Stimulated activated CD4-positive, alpha-beta T cell treated with anti-CD3 and anti-CD28 coated beads, Interleukin-1b, Interleukin-23, amount 100 ng/mL, for 4 hours (primary cell): ENCODE measurements around the gene NPEPPS.
"Not testable (repeated sequence)": the region's sequence is repeated elsewhere in the genome, so short reads cannot be mapped to it uniquely, and the experiment has no call there.

ENCODE experiments used
- DNase-seq, 2 donors: peaks; one replicate each; pipeline ENCODE4 v3.0.0-alpha.2; 2020; ENCODE audit warnings: low read depth in 2 of 2

The NPEPPS gene

DNA sequence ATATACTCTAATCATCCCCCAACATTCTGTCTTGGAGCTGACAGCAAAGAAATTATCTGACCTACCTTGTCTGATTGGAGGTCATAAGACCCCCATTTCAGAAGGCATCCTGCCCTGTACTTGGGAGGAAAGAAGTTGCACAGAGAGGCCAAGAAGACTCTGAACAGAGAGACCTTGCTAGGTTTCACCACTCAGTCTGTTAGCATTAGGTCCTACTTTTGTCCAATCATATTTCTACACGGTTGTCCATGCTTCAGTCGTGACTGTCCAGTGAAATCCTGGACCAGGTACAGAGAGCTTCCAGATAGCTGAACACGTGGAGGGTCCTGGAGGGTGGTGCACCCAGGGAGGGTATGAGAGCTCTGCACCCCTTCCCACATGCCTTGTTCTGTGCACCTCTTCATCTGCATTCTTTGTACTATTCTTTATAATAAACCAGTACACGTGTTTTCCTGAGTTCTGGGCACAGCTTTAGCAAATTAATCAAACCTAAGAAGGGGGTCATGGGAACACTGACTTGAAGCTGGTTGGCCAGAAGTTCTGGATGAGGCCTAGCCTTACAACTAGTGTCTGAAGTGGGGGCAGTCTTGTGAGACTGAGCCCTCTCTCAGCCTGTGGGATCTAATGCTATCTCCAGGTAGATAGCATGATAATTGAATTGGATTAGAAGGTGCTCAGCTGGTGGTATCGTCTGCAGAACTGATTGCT lies 30.9 kb downstream of the NPEPPS start:
- not testable (repeated sequence) for DNase-seq

DNA sequence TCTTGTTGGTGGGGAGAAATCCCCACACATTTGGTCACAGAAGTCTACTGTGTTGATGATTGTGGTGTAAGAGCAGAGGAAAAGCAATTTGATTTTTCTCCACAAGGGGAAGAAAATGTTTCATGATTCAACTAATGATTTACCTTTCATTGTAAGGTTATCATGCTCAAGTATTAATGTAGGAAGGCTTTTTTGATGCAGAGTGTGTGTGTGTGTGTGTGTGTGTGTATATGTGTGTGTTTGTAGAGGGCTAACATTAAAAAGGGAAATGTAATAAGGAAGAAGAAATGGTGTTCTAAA lies 31.4 kb downstream of the NPEPPS start:
- not testable (repeated sequence) for DNase-seq

DNA sequence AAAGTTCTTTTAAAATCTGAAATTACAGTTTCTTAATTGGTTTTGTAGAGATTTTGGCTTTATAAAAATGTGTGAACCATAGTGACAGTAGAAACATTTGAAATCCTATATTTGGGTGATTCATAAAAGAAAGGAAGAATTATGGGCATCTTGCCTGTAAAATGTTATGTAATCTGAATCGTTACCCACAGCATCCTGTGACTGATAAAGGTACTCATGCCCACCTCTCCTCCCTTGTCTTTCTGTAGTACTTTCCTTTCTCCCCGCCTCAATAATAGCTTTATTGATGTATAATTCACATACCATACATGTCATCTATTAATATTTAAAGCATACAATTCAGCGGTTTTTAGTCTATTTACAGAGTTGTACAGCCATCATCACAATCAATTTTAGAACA lies 36.4 kb downstream of the NPEPPS start:
- not testable (repeated sequence) for DNase-seq

DNA sequence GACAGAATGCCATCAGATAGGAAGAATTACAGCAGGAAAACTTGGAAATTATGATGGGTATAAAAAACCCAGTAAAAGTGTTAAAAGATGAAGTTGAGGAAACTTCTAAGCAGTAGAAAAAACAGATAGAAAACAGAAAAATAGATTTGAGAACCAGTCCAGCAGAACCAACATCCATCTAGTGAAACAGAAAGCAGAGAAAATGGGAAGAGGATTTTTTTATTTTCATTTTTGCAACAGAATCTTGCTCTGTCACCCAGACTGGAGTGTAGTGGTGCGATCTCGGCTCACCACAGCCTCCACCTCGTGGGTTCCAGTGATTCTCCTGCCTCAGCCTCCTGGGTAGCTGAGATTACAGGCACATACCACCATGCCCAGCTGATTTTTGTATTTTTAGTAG lies 41.7 kb downstream of the NPEPPS start:
- DNase-seq, result not testable (repeated sequence)

DNA sequence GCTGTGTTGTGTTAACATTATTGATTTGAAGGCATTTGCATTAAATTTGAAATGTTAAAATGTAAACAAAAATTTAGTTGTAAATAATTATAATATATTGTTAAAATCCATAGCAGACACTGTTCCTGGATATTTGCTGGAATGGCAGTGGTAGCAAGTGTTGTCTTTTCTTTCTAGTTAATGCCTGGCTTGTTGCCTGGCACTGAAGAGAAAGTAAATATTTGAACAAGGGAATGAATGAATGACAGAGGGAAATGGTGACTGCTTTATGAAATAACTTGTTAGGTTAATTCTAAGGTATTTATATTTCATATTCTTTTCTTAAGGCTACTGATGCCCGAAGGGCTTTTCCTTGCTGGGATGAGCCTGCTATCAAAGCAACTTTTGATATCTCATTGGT lies 51.5 kb downstream of the NPEPPS start:
- DNase-seq, result not testable (repeated sequence)

DNA sequence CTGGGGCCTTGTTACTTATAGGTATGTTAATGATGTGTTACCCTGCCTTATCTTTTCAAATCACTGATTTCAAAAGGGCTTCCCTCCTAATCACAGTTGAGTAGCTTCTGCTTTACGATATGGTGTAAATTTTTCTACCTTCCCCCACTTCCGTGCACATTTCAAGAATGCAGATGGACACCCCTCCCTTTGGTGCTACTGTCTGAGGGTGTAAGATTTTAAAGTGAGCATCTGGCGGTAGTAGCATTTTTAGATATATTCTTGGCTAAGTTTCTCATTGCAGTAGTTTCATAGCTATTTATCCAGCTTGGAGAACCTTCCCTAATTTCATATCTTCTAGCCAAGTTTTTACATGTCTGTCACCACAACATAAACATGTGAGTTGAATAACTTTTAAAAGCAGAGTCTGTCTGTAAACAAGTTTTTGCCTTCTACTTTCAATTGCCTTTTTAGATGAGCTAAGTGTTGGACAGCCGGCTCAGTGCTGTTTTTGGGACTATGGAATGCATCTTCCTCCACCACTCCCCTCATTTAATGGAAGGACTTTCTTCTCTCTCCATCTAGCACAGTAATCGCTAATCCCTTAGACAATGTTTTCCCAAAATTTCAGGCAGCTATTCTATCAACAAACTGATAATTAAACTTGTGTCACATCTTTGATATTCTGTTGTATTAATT lies 55.6 kb downstream of the NPEPPS start:
- DNase-seq, result not testable (repeated sequence)

DNA sequence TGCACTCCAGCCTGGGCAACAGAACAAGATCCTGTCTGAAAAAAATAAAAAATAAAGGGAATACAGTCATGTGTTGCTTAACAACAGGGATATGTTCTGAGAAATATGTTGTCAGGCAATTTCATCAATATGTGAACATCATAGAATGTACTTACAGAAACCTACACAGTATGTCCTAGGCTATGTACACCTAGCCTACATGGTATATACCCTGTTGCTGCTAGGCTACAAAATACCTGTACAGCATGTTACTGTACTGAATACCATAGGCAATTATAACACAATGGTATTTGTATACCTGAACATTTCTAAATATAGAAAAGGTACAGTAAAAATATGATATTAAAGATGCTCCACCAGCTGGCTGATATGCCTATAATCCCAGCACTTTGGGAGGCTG lies 62.6 kb downstream of the NPEPPS start:
- not testable (repeated sequence) for DNase-seq

DNA sequence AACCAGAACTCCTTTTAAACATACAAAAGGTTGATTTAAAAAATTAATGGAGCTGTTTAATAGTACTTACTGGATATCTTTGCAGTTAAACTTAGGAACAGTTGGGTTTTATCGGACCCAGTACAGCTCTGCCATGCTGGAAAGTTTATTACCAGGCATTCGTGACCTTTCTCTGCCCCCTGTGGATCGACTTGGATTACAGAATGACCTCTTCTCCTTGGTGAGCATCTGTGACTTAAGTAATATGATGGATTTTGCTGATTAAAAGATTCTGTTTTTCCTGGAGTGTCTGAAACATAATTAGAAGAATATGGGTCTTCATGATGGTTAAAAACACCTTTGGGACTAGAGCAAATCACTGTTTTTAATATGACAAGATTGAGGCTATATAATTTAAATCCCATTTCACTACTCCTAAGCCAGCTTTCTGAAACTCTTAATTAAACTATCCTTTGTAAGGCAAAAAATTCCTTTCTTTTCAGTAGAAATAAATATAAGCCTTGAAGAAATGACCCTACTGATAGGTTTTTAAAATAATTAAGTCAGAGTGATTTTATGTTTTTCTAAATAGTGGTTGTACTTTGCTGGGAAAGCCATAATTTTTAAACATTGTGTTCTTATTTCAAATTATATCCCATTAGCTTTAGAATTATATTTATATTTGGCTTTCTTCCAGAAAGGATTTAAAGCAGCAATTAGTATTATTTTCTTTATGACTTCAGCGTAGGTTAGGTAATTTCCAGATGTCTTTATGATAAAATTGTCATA lies 73.1 kb downstream of the NPEPPS start:
- DNase-seq, result no peak

DNA sequence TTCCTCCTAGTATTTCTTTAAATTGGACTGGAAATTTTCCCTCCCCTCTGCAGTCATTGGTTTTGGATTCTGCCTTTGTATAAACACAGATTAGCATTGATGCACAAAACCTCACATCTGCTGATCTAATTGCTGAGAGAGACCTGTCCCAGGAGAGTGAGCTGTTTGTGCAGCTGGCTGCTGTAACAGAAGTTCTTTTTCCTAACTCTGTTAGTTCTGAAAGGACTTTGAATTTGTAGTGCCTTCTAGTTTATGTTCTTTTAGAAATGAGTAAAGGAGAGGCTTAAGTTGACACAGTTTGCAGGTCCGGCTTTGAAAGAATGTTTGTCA lies 73.7 kb downstream of the NPEPPS start:
- no peak for DNase-seq

DNA sequence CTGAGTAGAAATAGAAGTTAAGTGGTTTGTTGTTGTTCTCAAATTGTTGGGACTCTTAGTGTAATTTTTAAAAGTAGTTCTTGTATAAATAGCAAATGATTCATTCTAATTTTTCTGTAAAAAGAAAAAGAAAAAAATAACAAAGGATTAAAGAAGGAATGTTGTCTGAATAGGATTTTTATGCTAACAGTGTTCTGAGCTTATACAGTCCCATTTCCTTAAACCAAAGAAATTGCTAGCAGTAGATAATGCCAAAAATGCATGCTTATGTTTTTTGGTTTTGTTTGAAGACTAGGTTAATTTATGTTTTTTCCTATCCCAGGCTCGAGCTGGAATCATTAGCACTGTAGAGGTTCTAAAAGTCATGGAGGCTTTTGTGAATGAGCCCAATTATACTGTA lies 74.1 kb downstream of the NPEPPS start:
- no peak for DNase-seq

DNA sequence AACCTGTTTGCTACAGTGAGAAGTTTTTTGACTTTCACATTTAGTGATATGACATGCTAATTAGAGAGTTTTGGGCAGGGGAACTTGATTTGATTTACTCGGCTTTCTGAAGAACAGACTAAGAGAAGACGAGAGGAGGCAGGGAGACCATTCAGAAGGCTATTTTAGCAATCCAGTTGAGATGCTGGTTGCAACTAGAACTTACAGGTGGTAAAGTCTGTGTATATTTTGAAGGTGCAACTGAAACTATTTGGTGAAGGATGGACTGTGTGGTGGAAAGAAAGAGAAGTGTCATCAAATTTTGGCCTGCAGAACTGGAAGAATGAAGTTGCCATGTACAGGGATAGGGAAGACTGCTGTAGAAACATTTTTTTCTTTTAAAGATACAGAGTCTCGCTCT lies 76.6 kb downstream of the NPEPPS start:
- no peak for DNase-seq

DNA sequence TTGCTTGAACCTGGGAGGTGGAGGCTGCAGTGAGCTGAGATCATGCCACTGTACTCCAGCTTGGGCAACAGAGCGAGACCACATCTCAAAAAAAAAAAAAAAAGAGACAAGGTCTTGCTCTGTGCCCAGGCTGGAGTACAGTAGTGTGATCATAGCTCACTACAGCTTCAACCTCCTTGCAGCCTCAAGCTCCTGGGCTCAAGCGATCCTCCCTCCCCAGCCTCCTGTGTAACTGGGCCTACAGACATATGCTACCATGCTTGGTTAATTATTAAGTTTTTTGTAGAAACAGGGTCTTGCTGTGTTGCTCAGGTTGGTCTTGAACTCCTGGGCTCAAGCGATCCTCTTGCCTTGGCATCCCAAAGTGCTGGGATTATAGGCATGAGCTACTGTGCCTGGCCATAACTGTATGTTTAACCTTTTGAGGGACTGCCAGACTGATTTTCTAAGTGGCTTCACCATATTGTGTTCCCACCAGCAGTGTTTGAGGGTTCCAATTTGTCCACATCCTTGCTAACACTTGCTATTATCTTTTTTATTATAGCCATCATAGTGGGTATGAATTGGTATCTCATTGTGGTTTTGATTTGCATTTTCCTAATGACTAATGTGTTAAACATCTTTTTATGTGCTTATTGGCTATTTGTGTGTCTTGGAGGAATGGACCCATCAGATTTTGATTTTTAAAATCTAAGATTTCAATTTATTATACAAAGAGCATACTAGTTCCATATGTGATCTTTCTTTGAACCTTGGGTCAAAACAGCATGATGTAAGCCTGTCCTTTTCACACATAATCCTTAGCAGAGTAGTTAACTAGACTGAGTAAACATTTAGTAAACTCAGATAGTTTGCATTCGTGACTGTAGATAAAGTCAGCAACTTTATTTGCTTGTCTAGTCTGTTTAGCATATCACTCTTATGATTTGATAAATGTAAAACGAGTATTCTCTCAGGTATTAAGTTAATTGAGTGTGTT lies 80.8 kb downstream of the NPEPPS start:
- DNase-seq, result no peak

DNA sequence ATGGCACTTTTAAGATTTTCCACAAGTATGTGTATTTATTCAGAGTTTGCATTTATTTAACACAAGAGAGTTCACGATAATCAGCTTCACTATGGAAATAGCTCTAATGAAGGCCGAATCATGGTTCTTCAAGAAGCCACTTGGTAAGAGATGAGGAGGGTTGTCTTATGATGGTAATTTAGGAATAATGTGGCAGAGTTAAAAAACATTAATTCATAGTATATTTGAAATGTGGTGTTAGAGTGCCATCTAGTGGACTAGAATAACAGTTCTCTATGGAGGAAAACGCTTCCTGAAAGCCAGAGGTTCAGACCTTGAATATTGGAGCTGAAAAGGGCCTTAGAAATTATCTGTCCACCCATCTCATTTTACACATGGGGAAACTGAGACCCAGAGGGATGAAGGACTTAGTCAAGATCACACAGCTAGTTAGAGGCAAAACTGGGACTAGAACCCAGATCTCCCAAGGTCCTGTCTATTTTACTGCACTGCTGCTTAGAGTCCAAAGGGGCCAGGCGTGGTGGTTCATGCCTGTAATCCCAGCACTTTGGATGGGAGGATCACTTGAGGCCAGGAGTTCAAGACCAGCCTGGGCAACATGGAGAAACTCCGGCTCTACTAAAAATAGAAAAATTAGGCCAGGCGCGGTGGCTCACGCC lies 85.0 kb downstream of the NPEPPS start:
- no peak for DNase-seq

DNA sequence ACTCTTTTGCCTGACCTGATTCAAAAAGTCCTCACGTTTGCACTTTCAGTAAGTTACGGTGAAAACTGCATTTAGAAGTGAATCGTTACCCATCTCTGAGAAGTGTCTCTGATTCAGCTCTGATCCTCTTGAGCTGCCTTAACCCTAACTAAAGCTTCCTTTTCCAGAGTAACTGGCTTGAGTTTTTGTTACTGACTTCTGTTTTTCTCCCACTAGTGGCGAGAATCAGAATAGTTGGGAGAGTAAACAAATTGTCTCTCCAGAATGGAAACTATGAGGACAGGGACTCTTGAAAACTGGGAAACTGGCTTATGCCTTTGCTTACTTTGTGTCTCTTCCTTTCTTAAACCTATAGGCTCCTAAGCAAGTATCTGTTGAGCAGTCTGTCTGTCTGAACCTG lies 87.5 kb downstream of the NPEPPS start:
- no peak for DNase-seq

DNA sequence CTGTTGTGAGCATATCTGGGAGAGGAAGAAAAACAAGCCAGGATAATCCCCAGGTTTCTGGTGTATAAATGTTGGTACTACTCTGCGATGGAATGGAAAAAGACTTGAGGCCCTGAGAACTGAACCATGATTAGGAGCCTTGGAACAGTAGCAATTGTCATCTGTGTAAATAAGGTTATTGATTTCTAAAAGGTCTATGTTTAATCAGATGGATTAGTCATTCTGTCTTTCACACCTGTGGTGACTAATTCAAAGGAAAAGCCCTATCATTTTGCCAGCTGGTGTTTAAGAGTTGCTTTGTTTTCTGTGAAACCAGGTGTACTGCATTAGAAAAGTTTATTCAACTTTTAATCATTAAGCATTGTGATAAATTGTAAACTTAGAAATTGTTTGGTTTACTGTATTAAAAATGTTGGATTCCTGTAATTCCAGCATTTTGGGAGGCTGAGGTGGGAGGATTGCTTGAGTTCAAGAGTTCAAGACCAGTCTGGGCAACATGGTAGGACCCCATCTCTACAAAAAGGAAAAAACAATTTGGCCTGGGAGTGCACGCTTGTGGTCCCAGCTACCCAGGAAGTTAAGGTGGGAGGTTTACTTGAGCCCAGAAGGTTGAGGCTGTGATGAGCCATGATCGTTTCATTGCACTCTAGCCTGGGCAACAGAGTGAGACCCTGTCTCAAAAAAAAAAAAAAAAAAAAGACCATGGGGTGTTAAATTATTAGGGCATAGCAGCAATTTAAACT lies 89.8 kb downstream of the NPEPPS start:
- DNase-seq, result no peak

DNA sequence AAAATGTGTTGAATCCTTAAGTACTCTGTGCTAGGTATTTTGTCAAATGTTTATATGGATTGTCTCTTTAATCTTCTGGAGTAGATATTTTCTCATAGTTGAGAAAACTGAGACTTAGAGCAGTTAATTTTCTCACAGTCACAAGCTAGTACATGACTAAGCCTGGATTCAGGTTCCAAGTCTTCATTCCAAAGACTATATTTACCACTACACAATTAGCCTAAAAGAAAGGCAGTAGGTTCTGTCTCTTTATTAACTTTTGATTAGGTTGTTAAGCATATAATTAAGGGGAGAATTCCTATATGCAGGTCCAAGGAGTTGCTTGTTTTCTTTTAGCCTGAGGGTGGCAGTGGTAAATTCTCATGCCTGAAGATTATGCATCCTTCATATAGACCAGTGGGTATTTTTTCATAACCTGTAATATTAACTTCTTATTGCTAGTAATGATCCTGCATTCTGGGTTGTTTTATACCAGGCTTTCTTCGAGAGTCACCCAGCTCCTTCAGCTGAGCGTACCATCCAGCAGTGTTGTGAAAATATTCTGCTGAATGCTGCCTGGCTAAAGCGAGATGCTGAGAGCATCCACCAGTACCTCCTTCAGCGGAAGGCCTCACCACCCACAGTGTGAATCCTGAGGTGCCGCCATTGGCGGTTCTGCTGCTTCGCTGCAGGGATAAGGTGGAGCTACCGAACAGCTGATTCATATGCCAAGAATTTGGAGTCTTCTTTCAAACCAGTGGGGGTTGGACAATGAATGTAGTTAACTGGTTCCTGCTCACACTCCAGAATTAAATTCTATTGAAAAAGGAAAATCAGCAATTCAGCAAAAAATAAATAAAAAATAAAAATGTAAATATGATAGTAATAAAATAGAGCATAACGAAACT lies 90.6 kb downstream of the NPEPPS start:
- no peak for DNase-seq

DNA sequence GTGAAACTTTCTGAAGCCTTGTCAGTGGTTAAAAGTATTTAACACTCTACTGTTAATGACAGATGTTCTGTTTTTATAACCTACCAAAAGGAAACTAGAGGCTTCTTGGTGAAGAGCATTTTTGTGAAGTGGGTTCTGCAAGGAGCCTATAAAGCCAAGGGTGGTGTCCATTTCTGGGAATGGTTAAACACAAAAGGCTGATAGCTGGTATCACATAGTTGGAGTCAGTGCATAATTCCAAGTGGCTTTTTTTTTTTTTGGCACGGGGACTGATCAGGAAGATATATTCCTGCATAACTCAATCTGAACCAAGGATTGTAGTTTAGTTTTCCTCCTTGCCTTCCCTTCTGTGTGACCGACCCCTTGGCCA lies 91.3 kb downstream of the NPEPPS start:
- DNase-seq, result no peak

DNA sequence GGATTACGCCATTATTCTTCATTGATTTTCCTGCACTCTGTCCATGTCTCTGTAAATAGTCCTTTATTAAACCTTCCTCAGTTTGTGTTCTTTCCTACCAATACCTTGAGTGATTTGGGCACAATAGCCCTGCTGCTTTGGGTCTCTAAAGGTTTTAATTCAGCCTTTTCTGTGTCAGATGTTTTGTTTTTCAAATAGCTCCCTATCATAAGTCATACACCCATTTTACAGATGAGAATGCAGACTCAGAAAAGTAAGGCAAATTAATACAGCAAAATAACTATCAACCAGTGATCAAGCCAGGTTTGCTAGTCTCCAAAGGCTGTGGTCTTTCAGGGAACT lies 93.8 kb downstream of the NPEPPS start:
- no peak for DNase-seq

DNA sequence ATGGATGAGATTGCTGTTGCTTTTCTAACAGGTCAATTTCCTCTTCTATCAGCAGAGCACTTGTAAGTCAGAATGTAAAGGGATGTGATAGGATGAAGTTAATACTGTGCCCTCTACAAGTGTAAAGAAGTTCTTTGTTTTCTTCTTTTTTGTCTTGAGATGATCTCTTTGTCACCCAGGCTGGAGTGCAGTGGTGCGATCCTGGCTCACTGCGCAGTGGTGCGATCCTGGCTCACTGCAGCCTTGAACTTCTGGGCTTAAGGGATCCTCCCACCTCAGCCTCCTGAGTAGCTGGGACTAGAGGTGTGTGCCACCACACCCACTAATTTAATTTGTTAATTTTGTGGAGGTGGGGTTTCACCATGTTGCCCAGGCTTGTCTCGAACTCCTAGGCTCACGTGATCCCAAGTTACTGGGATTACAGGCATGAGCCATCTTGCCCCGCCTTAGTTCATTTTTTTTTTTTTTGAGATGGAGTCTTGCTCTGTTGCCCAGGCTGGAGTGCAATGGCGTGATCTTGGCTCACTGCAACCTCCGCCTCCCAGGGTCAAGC lies 97.2 kb downstream of the NPEPPS start:
- no peak for DNase-seq

DNA sequence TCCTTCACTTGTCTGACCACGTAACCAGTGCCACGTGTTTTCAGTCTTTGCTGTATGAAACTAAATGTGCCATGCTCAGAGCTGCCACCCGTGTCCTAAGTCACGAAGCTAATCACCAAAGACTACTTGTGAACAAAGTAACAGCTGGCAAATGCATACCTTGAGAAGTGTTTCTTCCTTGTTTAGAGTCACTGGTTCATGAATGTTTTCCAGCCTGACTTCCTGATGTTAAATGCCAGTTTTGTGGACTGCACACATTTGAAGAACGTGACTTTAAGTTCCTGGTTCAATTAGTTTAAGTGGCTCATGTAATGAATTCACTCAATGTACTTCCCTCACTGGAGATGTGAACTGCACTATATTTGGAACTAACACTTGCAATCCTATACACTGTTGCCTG lies 98.9 kb downstream of the NPEPPS start:
- no peak for DNase-seq
